K562 (cell line): Measurements from ENCODE around the gene GLMN. TPM values are rescaled to one million over a fixed set of nuclear protein-coding genes. Genes with fewer than 3 reads are reported as not detected.
A peak's percentile ranks its signal among the peaks of the same experiment; 100 is the strongest.

ENCODE experiments used
- ATF1 ChIP-seq, 2 experiments: fragments of 450-650 bp in 1 of 2; IDR thresholded peaks; 2 replicates each; pipeline ENCODE4 v1.6.1; 2016; ENCODE audit warnings: missing compliant biosample characterization in 1 of 2, missing genetic modification characterization in 1 of 2
- ETV5 ChIP-seq: sonication (generic); formaldehyde crosslinking; IDR thresholded peaks from 2 replicates; pipeline ENCODE4 v1.4.0; 2020; ENCODE audit warnings: low read depth, mild to moderate bottlenecking, missing genetic modification reagents
- FUS ChIP-seq: fragments of 200-400 bp; formaldehyde crosslinking; optimal IDR thresholded peaks from 2 replicates; pipeline ENCODE3; 2017; ENCODE audit warnings: low read depth, low read length
- HDAC8 ChIP-seq: fragments of 450-650 bp; IDR thresholded peaks from 2 replicates; pipeline ENCODE4 v1.6.1; 2016; ENCODE audit warnings: mild to moderate bottlenecking, missing genetic modification characterization, moderate library complexity, missing compliant biosample characterization
- HIVEP1 ChIP-seq: fragments of 250-450 bp; sonication (Bioruptor Pico); IDR thresholded peaks from 2 replicates; pipeline ENCODE4 v1.4.0; 2020; ENCODE audit warnings: mild to moderate bottlenecking
- HMG20B ChIP-seq: fragments of 250-450 bp; sonication (Bioruptor Pico); IDR thresholded peaks from 2 replicates; pipeline ENCODE4 v1.5.0; 2021; ENCODE audit warnings: mild to moderate bottlenecking
- KDM4B ChIP-seq, 2 experiments: fragments of 450-650 bp in 1 of 2; sonication (generic) in 1 of 2; IDR thresholded peaks; 2 replicates each; pipeline ENCODE4 v1.6.1; 2016 to 2017; ENCODE audit warnings: borderline replicate concordance in 2 of 2, antibody characterized with exemption in 1 of 2, low read depth in 1 of 2, mild to moderate bottlenecking in 1 of 2
- RHOXF2B ChIP-seq: fragments of 250-450 bp; sonication (Bioruptor Pico); conservative IDR thresholded peaks from 2 replicates; pipeline ENCODE4 v1.5.1; 2021
- RNF2 ChIP-seq: sonication (generic); IDR thresholded peaks from 2 replicates; pipeline ENCODE4 v1.6.1; 2016
- SNRNP70 ChIP-seq: fragments of 200-400 bp; formaldehyde crosslinking; optimal IDR thresholded peaks from 2 replicates; pipeline ENCODE3; 2017; ENCODE audit warnings: low read depth, low read length
- TBP ChIP-seq: optimal IDR thresholded peaks from 2 replicates; pipeline ENCODE3; 2011; ENCODE audit warnings: low read depth, low read length, improper control_type of control experiment
- THRAP3 ChIP-seq: fragments of 450-650 bp; IDR thresholded peaks from 2 replicates; pipeline ENCODE4 v1.6.1; 2016; ENCODE audit warnings: mild to moderate bottlenecking, inconsistent platforms, borderline replicate concordance
- TRIM24 ChIP-seq, 2 experiments: fragments of 450-650 bp; IDR thresholded peaks; 2 replicates each; pipeline ENCODE4 v1.6.1; 2016
- ZBTB11 ChIP-seq, 3 experiments: fragments of 200-800 bp in 1 of 3; fragments of 250-450 bp in 1 of 3; fragments of 450-650 bp in 1 of 3; sonication (Bioruptor Pico) in 1 of 3; sonication (Bioruptor generic) in 1 of 3; formaldehyde crosslinking in 1 of 3; IDR thresholded peaks; 2 replicates each; pipeline versions ENCODE4 v1.6.1 to v1.8.0; 2016 to 2022; ENCODE audit warnings: mild to moderate bottlenecking in 2 of 3, missing genetic modification characterization in 2 of 3, missing compliant biosample characterization in 1 of 3, moderate library complexity in 1 of 3
- ZEB2 ChIP-seq: fragments of 450-650 bp; IDR thresholded peaks from 2 replicates; pipeline ENCODE4 v1.6.1; 2016
- ZNF277 ChIP-seq: fragments of 250-450 bp; sonication (Bioruptor Pico); IDR thresholded peaks from 2 replicates; pipeline ENCODE4 v1.8.0; 2022; ENCODE audit warnings: inconsistent platforms, mild to moderate bottlenecking, moderate library complexity, borderline replicate concordance
- ZNF583 ChIP-seq: fragments of 250-450 bp; sonication (Bioruptor Pico); IDR thresholded peaks from 2 replicates; pipeline ENCODE4 v1.4.0; 2020
- polyA plus RNA-seq, 8 experiments: library from polyadenylated mRNA; depleted of rRNA in 4 of 8; stranded (reverse) in 5 of 8; unstranded in 3 of 8; fragments of >200 nt; fragmentation: Nextera tagmentation in 2 of 8; fragmentation: Illumina TruSeq in 1 of 8; extraction: Ambion mirVana in 2 of 8; extraction: Trizol in 1 of 8; gene quantifications; 2 replicates each; pipeline versions ENCODE4 v1.2.1 to v1.2.3, GENCODE V29; 2011 to 2014; ENCODE audit warnings: inconsistent platforms in 1 of 8, missing spikeins in 1 of 8
- total RNA-seq, 7 experiments: library from RNA; depleted of rRNA in 6 of 7; stranded (reverse); fragments of >200 nt in 6 of 7; fragmentation: Illumina TruSeq in 2 of 7; extraction: Trizol in 2 of 7; gene quantifications; 2 replicates each; pipeline versions ENCODE4 v1.2.1 to v1.2.3, GENCODE V29; 2011 to 2021; ENCODE audit warnings: low replicate concordance in 1 of 7
- TF ChIP-seq, protein P1 (sequence below): fragments of 450-650 bp; formaldehyde crosslinking; IDR thresholded peaks from 2 replicates; pipeline ENCODE4 v1.4.0; 2020; ENCODE audit warnings: mild to moderate bottlenecking
- TF ChIP-seq, protein P2 (sequence below): fragments of 250-450 bp; sonication (Bioruptor Pico); IDR thresholded peaks from 2 replicates; pipeline ENCODE4 v1.5.0; 2021; ENCODE audit warnings: mild to moderate bottlenecking, borderline replicate concordance

The GLMN gene
- total and polyA plus RNA-seq, 9 of the 15 experiments (the other 6 are each of a cell fraction or from before 2014, with no cell fraction given) = 13.0 to 24.8 (median 19.0) TPM

DNA sequence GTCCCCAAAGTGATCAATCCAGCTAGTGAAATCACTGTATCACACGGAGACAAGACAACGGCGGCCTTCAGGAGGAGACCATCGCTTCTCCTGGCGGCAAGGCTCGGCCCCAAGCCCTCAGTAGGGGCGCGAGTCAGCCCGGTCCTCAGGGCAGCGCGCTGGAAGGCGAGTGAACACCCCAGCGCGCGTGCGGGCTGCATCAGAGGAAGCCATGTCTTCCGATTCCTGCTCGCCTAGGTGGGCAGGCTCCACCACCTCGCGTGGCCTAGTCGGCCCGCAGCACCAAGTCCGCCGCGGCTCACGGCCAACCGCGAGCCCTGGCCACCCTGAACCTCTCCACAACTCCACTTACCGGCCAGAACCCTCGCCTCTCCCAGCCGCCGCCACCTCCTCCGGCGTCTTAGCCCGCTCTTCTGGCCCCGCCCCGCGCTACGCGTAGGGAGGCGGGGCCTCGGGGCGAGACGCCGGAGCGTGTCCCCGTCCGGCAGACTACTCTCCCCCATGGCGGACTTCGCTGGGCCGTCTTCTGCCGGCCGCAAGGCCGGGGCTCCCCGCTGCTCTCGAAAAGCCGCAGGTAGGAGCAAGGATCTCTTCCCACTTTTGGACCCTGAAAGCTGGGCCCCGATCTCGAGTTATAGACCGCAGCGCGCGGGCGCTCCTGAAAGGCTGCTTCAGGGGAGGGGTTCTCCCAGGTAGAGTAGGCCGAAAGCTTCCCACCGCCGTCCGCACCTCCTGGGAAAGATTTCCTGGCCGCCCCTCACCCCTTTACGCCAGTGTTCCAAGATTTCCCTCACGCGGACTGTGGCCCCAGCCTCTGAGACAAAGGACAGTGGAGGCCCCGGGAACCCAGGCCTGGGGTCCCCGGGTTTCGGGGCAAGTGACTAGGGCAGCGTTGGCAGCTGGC lies at the start of gene GLMN, which contains the start of gene RPAP2 (continued):
- TF ChIP-seq, protein P1, sequence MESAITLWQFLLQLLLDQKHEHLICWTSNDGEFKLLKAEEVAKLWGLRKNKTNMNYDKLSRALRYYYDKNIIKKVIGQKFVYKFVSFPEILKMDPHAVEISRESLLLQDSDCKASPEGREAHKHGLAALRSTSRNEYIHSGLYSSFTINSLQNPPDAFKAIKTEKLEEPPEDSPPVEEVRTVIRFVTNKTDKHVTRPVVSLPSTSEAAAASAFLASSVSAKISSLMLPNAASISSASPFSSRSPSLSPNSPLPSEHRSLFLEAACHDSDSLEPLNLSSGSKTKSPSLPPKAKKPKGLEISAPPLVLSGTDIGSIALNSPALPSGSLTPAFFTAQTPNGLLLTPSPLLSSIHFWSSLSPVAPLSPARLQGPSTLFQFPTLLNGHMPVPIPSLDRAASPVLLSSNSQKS (CRISPR knock-in tag) = no peak
- no peak for TF ChIP-seq ZNF277 (CRISPR knock-in tag)
- no peak for TF ChIP-seq ZNF583 (CRISPR knock-in tag)
- no peak for TF ChIP-seq HMG20B
- TF ChIP-seq ETV5 (CRISPR knock-in tag) = peak; percentile 21; the same call in 1 of the 2 replicates
- TF ChIP-seq HDAC8 (tag) = no peak
- 0 out of 6 replicates have a peak, but pooled peaks of 1 of the 3 experiments have one; percentile 15 for TF ChIP-seq ZBTB11 (CRISPR knock-in tag; IDR thresholded peaks at IDR 0.05)
- no peak for TF ChIP-seq KDM4B (IDR thresholded peaks at IDR 0.05; ENCODE audit: borderline replicate concordance in 2 of 2, low read depth in 1 of 2)
- peak; percentile 25 for TF ChIP-seq FUS
- no peak for TF ChIP-seq RHOXF2B (CRISPR knock-in tag)
- TF ChIP-seq TRIM24 (IDR thresholded peaks at IDR 0.05) = peak in 1 of 2 experiments; percentile 23; a peak in 1 of 4 replicates
- TF ChIP-seq, protein P2, sequence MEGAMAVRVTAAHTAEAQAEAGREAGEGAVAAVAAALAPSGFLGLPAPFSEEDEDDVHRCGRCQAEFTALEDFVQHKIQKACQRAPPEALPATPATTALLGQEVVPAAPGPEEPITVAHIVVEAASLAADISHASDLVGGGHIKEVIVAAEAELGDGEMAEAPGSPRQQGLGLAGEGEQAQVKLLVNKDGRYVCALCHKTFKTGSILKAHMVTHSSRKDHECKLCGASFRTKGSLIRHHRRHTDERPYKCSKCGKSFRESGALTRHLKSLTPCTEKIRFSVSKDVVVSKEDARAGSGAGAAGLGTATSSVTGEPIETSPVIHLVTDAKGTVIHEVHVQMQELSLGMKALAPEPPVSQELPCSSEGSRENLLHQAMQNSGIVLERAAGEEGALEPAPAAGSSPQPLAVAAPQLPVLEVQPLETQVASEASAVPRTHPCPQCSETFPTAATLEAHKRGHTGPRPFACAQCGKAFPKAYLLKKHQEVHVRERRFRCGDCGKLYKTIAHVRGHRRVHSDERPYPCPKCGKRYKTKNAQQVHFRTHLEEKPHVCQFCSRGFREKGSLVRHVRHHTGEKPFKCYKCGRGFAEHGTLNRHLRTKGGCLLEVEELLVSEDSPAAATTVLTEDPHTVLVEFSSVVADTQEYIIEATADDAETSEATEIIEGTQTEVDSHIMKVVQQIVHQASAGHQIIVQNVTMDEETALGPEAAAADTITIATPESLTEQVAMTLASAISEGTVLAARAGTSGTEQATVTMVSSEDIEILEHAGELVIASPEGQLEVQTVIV (CRISPR knock-in tag) = no peak
- no peak for TF ChIP-seq HIVEP1 (CRISPR knock-in tag)
- TF ChIP-seq SNRNP70 = no peak
- TF ChIP-seq TBP = peak; percentile 77
- TF ChIP-seq THRAP3 = no peak
- no peak for TF ChIP-seq ATF1 (CRISPR knock-in tag; IDR thresholded peaks at IDR 0.05)
- peak; percentile 87 for TF ChIP-seq ATF1 (tag; IDR thresholded peaks at IDR 0.05)
- 0 out of 2 replicates have a peak, but pooled peaks have one; percentile 32 for TF ChIP-seq RNF2
- TF ChIP-seq ZEB2 = no peak
